ENCODE data around the gene INTS2.
"Not testable (repeated sequence)": the region's sequence is repeated elsewhere in the genome, so short reads cannot be mapped to it uniquely, and the experiment has no call there.

Gene INTS2

DNA sequence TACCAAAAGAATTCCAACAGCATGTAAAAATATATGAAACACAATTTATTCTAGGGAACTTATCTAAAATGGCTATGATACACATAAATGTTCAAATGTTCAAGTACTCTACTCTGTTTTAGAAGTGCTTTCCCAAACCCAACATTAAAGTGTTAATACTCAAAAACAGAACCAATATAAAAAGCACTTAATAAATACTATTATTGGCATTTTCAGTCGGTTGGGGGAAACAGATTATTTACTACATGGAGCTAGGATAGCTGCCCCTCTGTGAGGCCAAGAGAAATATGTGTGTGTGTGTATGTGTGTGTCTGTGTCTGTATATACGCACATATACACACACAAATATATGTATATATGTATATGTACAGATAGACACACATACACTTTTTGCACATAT lies 32.4 kb downstream of the INTS2 start (continued):
- TF ChIP-seq, protein P1, sequence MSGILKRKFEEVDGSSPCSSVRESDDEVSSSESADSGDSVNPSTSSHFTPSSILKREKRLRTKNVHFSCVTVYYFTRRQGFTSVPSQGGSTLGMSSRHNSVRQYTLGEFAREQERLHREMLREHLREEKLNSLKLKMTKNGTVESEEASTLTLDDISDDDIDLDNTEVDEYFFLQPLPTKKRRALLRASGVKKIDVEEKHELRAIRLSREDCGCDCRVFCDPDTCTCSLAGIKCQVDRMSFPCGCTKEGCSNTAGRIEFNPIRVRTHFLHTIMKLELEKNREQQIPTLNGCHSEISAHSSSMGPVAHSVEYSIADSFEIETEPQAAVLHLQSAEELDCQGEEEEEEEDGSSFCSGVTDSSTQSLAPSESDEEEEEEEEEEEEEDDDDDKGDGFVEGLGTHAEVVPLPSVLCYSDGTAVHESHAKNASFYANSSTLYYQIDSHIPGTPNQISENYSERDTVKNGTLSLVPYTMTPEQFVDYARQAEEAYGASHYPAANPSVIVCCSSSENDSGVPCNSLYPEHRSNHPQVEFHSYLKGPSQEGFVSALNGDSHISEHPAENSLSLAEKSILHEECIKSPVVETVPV (CRISPR knock-in tag; IDR thresholded peaks at IDR 0.05): no peak
- TF ChIP-seq, protein P2, sequence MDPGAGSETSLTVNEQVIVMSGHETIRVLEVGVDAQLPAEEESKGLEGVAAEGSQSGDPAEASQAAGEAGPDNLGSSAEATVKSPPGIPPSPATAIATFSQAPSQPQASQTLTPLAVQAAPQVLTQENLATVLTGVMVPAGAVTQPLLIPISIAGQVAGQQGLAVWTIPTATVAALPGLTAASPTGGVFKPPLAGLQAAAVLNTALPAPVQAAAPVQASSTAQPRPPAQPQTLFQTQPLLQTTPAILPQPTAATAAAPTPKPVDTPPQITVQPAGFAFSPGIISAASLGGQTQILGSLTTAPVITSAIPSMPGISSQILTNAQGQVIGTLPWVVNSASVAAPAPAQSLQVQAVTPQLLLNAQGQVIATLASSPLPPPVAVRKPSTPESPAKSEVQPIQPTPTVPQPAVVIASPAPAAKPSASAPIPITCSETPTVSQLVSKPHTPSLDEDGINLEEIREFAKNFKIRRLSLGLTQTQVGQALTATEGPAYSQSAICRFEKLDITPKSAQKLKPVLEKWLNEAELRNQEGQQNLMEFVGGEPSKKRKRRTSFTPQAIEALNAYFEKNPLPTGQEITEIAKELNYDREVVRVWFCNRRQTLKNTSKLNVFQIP (CRISPR knock-in tag; IDR thresholded peaks at IDR 0.05; ENCODE audit: borderline replicate concordance, low read depth): no peak
- TF ChIP-seq TOX (CRISPR knock-in tag; IDR thresholded peaks at IDR 0.05; ENCODE audit: borderline replicate concordance) (no peak), PPARA (CRISPR knock-in tag; IDR thresholded peaks at IDR 0.05; ENCODE audit: borderline replicate concordance) (no peak)

DNA sequence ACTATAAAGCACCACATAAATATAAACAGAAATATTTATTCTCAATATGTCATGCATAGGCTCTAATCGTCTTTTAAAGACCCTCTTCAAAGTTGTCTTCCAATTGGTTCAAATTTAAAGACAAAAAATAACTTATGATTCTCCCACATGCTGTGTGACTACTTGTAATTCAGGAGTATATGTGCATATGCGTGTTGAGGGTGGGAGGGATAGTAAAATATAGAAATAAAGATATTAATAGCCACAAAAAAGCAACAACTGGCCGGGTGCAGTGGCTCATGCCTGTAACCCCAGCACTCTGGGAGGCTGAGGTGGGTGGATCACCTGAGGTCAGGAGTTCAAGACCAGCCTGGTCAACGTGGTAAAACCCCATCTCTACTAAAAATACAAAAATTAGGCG lies 33.5 kb downstream of the INTS2 start:
- ATAC-seq: not testable (repeated sequence)

DNA sequence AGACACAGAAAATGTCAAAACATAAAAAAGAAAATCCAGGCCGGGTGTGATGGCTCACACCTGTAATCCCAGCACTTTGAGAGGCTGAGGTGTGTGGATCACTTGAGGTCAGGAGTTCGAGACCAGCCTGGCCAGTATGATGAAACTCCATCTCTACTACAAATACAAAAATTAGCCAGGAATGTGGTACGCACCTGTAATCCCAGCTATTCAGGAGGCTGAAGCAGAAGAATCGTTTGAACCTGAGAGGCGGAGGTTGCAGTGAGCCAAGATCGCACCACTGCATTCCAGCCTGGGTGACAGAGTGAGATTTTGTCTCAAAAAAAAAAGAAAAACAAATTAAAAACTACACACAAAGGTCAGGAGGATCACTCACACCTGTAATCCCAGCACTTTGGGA lies 40.0 kb downstream of the INTS2 start:
- ATAC-seq: not testable (repeated sequence)

DNA sequence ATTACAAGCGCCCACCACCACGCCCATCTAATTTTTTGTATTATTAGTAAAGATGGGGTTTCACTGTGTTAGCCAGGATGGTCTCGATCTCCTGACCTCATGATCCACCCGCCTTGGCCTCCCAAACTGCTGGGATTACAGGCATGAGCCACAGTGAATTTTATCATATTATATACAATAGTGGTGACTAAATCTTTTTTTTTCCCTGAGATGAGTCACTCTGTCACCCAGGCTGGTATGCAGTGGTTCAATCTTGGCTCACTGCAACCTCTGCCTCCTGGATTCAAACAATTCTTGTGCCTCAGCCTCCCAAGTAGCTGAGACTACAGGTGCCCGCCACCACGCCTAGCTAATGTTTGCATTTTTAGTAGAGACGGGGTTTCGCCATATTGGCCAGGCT lies 41.9 kb downstream of the INTS2 start:
- peak; percentile 51; the same call in 1 of the 3 replicates for ATAC-seq

DNA sequence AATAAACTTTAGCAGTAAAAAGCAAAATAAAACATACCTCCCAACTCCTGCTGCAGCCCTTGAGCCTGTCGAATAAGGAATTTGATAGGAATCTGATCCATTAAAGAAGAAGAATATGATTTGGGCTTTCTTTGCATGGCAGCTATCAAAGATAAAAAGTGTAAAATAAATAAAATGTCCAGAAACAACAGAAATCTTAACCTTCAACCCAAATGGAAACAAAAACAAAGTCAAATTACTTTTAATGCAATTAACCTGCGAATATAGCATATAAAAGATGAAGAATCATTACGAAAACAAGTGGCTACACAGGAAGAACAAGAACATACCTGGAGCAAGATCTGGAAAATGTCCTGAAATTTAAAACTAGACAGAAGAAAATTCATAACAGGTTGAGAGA lies 42.9 kb downstream of the INTS2 start:
- TF ChIP-seq GLIS3 (CRISPR knock-in tag; IDR thresholded peaks at IDR 0.05) (no peak), CSDC2 (CRISPR knock-in tag; IDR thresholded peaks at IDR 0.05) (no peak), TCF4 (CRISPR knock-in tag; IDR thresholded peaks at IDR 0.05; ENCODE audit: borderline replicate concordance) (no peak)
- TF ChIP-seq, protein P3, sequence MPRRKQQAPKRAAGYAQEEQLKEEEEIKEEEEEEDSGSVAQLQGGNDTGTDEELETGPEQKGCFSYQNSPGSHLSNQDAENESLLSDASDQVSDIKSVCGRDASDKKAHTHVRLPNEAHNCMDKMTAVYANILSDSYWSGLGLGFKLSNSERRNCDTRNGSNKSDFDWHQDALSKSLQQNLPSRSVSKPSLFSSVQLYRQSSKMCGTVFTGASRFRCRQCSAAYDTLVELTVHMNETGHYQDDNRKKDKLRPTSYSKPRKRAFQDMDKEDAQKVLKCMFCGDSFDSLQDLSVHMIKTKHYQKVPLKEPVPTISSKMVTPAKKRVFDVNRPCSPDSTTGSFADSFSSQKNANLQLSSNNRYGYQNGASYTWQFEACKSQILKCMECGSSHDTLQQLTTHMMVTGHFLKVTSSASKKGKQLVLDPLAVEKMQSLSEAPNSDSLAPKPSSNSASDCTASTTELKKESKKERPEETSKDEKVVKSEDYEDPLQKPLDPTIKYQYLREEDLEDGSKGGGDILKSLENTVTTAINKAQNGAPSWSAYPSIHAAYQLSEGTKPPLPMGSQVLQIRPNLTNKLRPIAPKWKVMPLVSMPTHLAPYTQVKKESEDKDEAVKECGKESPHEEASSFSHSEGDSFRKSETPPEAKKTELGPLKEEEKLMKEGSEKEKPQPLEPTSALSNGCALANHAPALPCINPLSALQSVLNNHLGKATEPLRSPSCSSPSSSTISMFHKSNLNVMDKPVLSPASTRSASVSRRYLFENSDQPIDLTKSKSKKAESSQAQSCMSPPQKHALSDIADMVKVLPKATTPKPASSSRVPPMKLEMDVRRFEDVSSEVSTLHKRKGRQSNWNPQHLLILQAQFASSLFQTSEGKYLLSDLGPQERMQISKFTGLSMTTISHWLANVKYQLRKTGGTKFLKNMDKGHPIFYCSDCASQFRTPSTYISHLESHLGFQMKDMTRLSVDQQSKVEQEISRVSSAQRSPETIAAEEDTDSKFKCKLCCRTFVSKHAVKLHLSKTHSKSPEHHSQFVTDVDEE (CRISPR knock-in tag; IDR thresholded peaks at IDR 0.05): no peak
- TF ChIP-seq, protein P2 (CRISPR knock-in tag; IDR thresholded peaks at IDR 0.05; ENCODE audit: borderline replicate concordance, low read depth): no peak
- ATAC-seq: no peak

DNA sequence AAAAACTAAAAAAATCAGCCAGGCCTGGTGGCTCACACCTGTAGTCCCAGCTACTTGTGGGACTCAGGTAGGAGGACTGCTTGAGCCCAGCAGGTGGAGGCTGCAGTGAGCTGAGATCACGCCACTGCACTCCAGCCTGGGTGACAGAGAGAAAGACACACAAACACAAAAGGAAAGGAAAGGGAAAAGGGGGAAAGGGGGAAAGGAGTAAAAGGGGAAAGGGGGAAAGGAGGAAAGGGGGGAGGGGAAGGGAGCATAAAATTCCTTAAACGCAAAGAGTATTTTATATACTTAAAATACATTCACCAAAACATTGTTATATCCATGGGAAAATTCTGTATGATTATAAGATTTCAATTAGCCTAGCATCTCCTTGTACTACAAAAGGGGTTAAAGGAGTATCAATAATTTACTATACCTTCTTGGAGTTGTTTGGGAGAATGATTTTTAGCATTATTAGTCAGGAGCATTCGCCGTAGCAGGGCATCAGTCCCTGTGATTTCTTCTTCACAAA lies 47.1 kb downstream of the INTS2 start:
- TF ChIP-seq GLIS3 (CRISPR knock-in tag; IDR thresholded peaks at IDR 0.05) (no peak), ESRRG (CRISPR knock-in tag; IDR thresholded peaks at IDR 0.05) (no peak)
- TF ChIP-seq, protein P4, sequence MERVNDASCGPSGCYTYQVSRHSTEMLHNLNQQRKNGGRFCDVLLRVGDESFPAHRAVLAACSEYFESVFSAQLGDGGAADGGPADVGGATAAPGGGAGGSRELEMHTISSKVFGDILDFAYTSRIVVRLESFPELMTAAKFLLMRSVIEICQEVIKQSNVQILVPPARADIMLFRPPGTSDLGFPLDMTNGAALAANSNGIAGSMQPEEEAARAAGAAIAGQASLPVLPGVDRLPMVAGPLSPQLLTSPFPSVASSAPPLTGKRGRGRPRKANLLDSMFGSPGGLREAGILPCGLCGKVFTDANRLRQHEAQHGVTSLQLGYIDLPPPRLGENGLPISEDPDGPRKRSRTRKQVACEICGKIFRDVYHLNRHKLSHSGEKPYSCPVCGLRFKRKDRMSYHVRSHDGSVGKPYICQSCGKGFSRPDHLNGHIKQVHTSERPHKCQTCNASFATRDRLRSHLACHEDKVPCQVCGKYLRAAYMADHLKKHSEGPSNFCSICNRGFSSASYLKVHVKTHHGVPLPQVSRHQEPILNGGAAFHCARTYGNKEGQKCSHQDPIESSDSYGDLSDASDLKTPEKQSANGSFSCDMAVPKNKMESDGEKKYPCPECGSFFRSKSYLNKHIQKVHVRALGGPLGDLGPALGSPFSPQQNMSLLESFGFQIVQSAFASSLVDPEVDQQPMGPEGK (CRISPR knock-in tag; IDR thresholded peaks at IDR 0.05; ENCODE audit: borderline replicate concordance): no peak
- TF ChIP-seq, protein P1 (CRISPR knock-in tag; IDR thresholded peaks at IDR 0.05): no peak
- ATAC-seq: no peak
